ENCODE measurements around the gene GNA15.

Gene GNA15

GRCh38 chr19:3187662-3188511 lies 52.1 kb downstream of the GNA15 start:
- H4K20me1 ChIP-seq (ENCODE audit: insufficient read depth, low read length) = no peaks in the 10 kb centered on the region
- no peak for TF ChIP-seq EZH2 (IDR thresholded peaks at IDR 0.05; ENCODE audit: borderline replicate concordance, low read length)
- no peaks in the 10 kb centered on the region for H3K9me3 ChIP-seq (ENCODE audit: low read length)
- H3K27me3 ChIP-seq (ENCODE audit: insufficient read depth, low read length) = no peaks in the 10 kb centered on the region
- no peaks in the 10 kb centered on the region for H3F3A ChIP-seq (ENCODE audit: insufficient read depth, low read length)
- no peak overlapping the region for H3K9ac ChIP-seq (ENCODE audit: low read length)
- peaks cover 17% of the 10 kb centered on the region; the same call in 1 of the 2 replicates for H3K36me3 ChIP-seq (ENCODE audit: insufficient read depth, low read length)
- peak overlapping the region; percentile 99; the same call in 1 of the 2 replicates for H3K4me2 ChIP-seq (ENCODE audit: low read length)
- H3K4me1 ChIP-seq (ENCODE audit: insufficient read depth, low read length, severe bottlenecking) = peaks cover 25% of the 10 kb centered on the region
- peaks cover 36% of the 10 kb centered on the region for H3K79me2 ChIP-seq (ENCODE audit: insufficient read depth, low read length)
- H3K27ac ChIP-seq (ENCODE audit: low read depth, low read length, poor library complexity, severe bottlenecking) = no peak overlapping the region
- no peaks in the 10 kb centered on the region for H3K9me2 ChIP-seq (ENCODE audit: low read depth, low read length)
- no peak overlapping the region for H2AFZ ChIP-seq (ENCODE audit: low read length)
- peak overlapping the region; percentile 91 for H3K4me3 ChIP-seq (ENCODE audit: low read depth, low read length, poor library complexity, severe bottlenecking)

DNA sequence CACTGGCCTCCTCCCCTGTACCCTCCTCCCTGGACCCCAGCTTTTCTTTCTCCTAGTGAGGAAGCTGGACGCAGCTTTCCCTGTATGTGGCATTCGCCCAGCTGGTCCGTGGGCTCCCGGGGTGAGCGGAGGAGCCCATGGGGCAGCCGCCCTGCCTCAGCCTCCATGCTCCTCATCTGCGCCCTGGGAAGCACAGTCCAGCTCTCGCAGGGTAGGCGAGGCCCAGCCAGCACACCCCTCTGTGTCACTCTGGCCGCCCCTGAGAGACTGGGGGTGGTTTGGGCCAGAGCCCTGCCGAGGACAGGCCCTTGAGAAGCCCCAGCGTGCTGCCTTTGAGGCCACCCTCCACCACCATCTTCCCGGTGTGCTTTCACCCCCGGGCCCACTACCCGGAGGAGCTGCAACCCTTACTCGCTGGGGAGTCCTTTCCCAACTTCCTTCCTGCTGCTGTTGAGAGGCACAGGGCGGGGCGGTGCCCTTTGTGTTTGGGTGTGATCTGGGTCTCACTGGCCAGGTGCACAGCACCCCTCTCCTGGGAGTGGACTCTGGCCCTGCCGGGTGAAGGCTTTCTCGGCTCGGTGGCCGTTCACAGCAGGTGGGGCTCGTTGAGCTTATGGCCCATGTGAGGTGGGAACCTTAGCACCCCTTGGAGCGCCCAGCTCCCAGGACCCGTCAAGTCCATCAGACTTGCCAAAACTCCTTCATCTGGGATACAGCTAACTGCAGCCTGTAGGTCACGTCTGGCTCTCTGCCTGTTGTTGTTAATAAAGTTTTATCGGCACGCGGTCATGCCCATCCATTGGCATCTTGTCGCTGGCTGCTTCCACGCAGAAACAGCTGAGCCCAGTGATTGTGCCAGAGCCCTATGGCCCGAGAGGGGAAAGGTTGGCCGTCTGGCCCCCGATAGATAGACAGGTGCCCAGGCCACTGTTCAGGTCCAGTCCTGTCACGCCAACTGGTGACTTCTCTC lies 53.1 kb downstream of the GNA15 start:
- Histone ChIP-seq H2AFZ (ENCODE audit: low read length) (no peak overlapping the region), H3K4me2 (ENCODE audit: low read length) (no peak overlapping the region), H3K79me2 (ENCODE audit: insufficient read depth, low read length) (peaks cover 36% of the 10 kb centered on the region), H3K27ac (ENCODE audit: low read depth, low read length, poor library complexity, severe bottlenecking) (no peak overlapping the region), H3F3A (ENCODE audit: insufficient read depth, low read length) (no peaks in the 10 kb centered on the region), H3K9me2 (ENCODE audit: low read depth, low read length) (no peaks in the 10 kb centered on the region), H4K20me1 (ENCODE audit: insufficient read depth, low read length) (no peaks in the 10 kb centered on the region), H3K9ac (ENCODE audit: low read length) (no peak overlapping the region), H3K36me3 (ENCODE audit: insufficient read depth, low read length) (peaks cover 25% of the 10 kb centered on the region), H3K4me3 (ENCODE audit: low read depth, low read length, poor library complexity, severe bottlenecking) (no peak overlapping the region), H3K4me1 (ENCODE audit: insufficient read depth, low read length, severe bottlenecking) (peaks cover 25% of the 10 kb centered on the region), H3K9me3 (ENCODE audit: low read length) (no peaks in the 10 kb centered on the region), H3K27me3 (ENCODE audit: insufficient read depth, low read length) (no peaks in the 10 kb centered on the region)
- TF ChIP-seq EZH2 (IDR thresholded peaks at IDR 0.05; ENCODE audit: borderline replicate concordance, low read length) = no peak
- TF ChIP-seq CTCF (IDR thresholded peaks at IDR 0.05; ENCODE audit: low read length) = no peak

GRCh38 chr19:3189702-3190469 lies 54.1 kb downstream of the GNA15 start:
- H3K36me3 ChIP-seq (ENCODE audit: insufficient read depth, low read length) = peaks cover 33% of the 10 kb centered on the region

More at GRCh38 chr19:3189702-3190469, 54.1 kb downstream of the GNA15 start:
- no peak overlapping the region for H2AFZ ChIP-seq (ENCODE audit: low read length)
- no peaks in the 10 kb centered on the region for H3K9me3 ChIP-seq (ENCODE audit: low read length)
- TF ChIP-seq EZH2 (IDR thresholded peaks at IDR 0.05; ENCODE audit: borderline replicate concordance, low read length) = no peak
- no peak for TF ChIP-seq CTCF (IDR thresholded peaks at IDR 0.05; ENCODE audit: low read length)
- H3K27ac ChIP-seq (ENCODE audit: low read depth, low read length, poor library complexity, severe bottlenecking) = no peak overlapping the region
- no peak overlapping the region for H3K9ac ChIP-seq (ENCODE audit: low read length)
- H3K4me2 ChIP-seq (ENCODE audit: low read length) = no peak overlapping the region
- no peaks in the 10 kb centered on the region for H3F3A ChIP-seq (ENCODE audit: insufficient read depth, low read length)
- peaks cover 36% of the 10 kb centered on the region for H3K79me2 ChIP-seq (ENCODE audit: insufficient read depth, low read length)
- H3K4me1 ChIP-seq (ENCODE audit: insufficient read depth, low read length, severe bottlenecking) = peaks cover 18% of the 10 kb centered on the region
- no peaks in the 10 kb centered on the region for H3K9me2 ChIP-seq (ENCODE audit: low read depth, low read length)
- no peaks in the 10 kb centered on the region for H4K20me1 ChIP-seq (ENCODE audit: insufficient read depth, low read length)
- H3K27me3 ChIP-seq (ENCODE audit: insufficient read depth, low read length) = no peaks in the 10 kb centered on the region
- no peak overlapping the region for H3K4me3 ChIP-seq (ENCODE audit: low read depth, low read length, poor library complexity, severe bottlenecking)
